ENCODE results near the gene OR5M8. TPM values are rescaled to one million over a fixed set of nuclear protein-coding genes. Genes with fewer than 3 reads are reported as not detected.

OR5M8 gene
- total RNA-seq, 2 donors from 2014 or later, result not detected

GRCh38 chr11:56509439-56509838 lies 18.3 kb upstream of the OR5M8 start:
- TF ChIP-seq CTCF (IDR thresholded peaks at IDR 0.05), result no peak
- DNase-seq (ENCODE audit: low spot score) (no peak), ATAC-seq (ENCODE audit: insufficient number of reproducible peaks, low FRiP score, low read depth) (no peak)
- no peak overlapping the region for H3K27ac ChIP-seq
- H3K4me3 ChIP-seq, result no peak overlapping the region
- no peaks in the 10 kb centered on the region for H3K9me3 ChIP-seq
- H3K36me3 ChIP-seq, result no peaks in the 10 kb centered on the region
- H3K27me3 ChIP-seq (replicated peaks; ENCODE audit: insufficient read depth), result no peaks in the 10 kb centered on the region
- no peaks in the 10 kb centered on the region for H3K4me1 ChIP-seq (ENCODE audit: control insufficient read depth in 1 of 2, low read depth in 2 of 2)

- TF ChIP-seq CTCF (IDR thresholded peaks at IDR 0.05), result no peak
- no peak for DNase-seq (ENCODE audit: low spot score)
Observed at GRCh38 chr11:56497010-56497409, 5.8 kb upstream of the OR5M8 start.

GRCh38 chr11:56495117-56495516 lies 3.9 kb upstream of the OR5M8 start:
- Histone ChIP-seq H3K4me1 (ENCODE audit: control insufficient read depth in 1 of 2, low read depth in 2 of 2) (no peaks in the 10 kb centered on the region), H3K36me3 (no peaks in the 10 kb centered on the region), H3K27me3 (replicated peaks; ENCODE audit: insufficient read depth) (no peaks in the 10 kb centered on the region), H3K9me3 (no peaks in the 10 kb centered on the region), H3K4me3 (no peak overlapping the region), H3K27ac (no peak overlapping the region)
- DNase-seq (ENCODE audit: low spot score) (no peak), ATAC-seq (ENCODE audit: insufficient number of reproducible peaks, low FRiP score, low read depth) (no peak)
- TF ChIP-seq CTCF (IDR thresholded peaks at IDR 0.05), result no peak

More at GRCh38 chr11:56497010-56497409, 5.8 kb upstream of the OR5M8 start:
- H3K27ac ChIP-seq, result no peak overlapping the region
- no peaks in the 10 kb centered on the region for H3K36me3 ChIP-seq
- ATAC-seq (ENCODE audit: insufficient number of reproducible peaks, low FRiP score, low read depth), result no peak
- H3K27me3 ChIP-seq (replicated peaks; ENCODE audit: insufficient read depth), result no peaks in the 10 kb centered on the region
- no peak overlapping the region for H3K4me3 ChIP-seq
- no peaks in the 10 kb centered on the region for H3K4me1 ChIP-seq (ENCODE audit: control insufficient read depth in 1 of 2, low read depth in 2 of 2)
- no peaks in the 10 kb centered on the region for H3K9me3 ChIP-seq

GRCh38 chr11:56486801-56487200 lies 4.4 kb downstream of the OR5M8 start:
- no peak for ATAC-seq (ENCODE audit: insufficient number of reproducible peaks, low FRiP score, low read depth)
- H3K9me3 ChIP-seq, result no peaks in the 10 kb centered on the region
- H3K36me3 ChIP-seq, result no peaks in the 10 kb centered on the region
- H3K27ac ChIP-seq, result no peak overlapping the region
- no peak overlapping the region for H3K4me3 ChIP-seq
- TF ChIP-seq CTCF (IDR thresholded peaks at IDR 0.05), result no peak
- DNase-seq (ENCODE audit: low spot score), result no peak
- H3K4me1 ChIP-seq (ENCODE audit: control insufficient read depth in 1 of 2, low read depth in 2 of 2), result no peaks in the 10 kb centered on the region
- no peaks in the 10 kb centered on the region for H3K27me3 ChIP-seq (replicated peaks; ENCODE audit: insufficient read depth)

GRCh38 chr11:56474729-56475235 lies 16.4 kb downstream of the OR5M8 start:
- no peaks in the 10 kb centered on the region for H3K4me1 ChIP-seq (ENCODE audit: control insufficient read depth in 1 of 2, low read depth in 2 of 2)
- ATAC-seq (ENCODE audit: insufficient number of reproducible peaks, low FRiP score, low read depth) (no peak), DNase-seq (ENCODE audit: low spot score) (no peak)
- H3K9me3 ChIP-seq, result no peaks in the 10 kb centered on the region
- no peak for TF ChIP-seq CTCF (IDR thresholded peaks at IDR 0.05)
- H3K4me3 ChIP-seq, result no peak overlapping the region
- no peaks in the 10 kb centered on the region for H3K36me3 ChIP-seq
- H3K27ac ChIP-seq, result no peak overlapping the region
- H3K27me3 ChIP-seq (replicated peaks; ENCODE audit: insufficient read depth), result no peaks in the 10 kb centered on the region
